Lower lobe of right lung (tissue), 2 donors: ENCODE data around the gene ANKRD31. TPM values are rescaled to one million over a fixed set of nuclear protein-coding genes. Genes with fewer than 3 reads are reported as not detected.

Experiments used
- ATAC-seq, 2 donors: fragments of 200-7000 bp; cut with Tn5 transposase; one replicate each; pipeline ENCODE4 v1.9.1; 2020 to 2022; ENCODE audit warnings: mild to moderate bottlenecking in 2 of 2, moderate library complexity in 2 of 2
- DNase-seq: peaks from one replicate; pipeline ENCODE4 v3.0.0-alpha.2; 2020
- H3K27ac ChIP-seq: fragments of 200-600 bp; one replicate; pipeline ENCODE4 v1.8.0; 2022
- H3K27me3 ChIP-seq: fragments of 200-600 bp; one replicate; pipeline ENCODE4 v1.8.0; 2022; ENCODE audit warnings: low read depth
- H3K36me3 ChIP-seq: fragments of 200-600 bp; one replicate; pipeline ENCODE4 v1.8.0; 2022; ENCODE audit warnings: mild to moderate bottlenecking
- H3K4me1 ChIP-seq: fragments of 200-600 bp; one replicate; pipeline ENCODE4 v1.8.0; 2022
- H3K4me3 ChIP-seq: fragments of 200-600 bp; one replicate; pipeline ENCODE4 v1.8.0; 2022; ENCODE audit warnings: mild to moderate bottlenecking
- H3K9me3 ChIP-seq: fragments of 200-600 bp; one replicate; pipeline ENCODE4 v1.8.0; 2022
- CTCF ChIP-seq: fragments of 200-600 bp; IDR thresholded peaks from one replicate; pipeline ENCODE4 v1.8.0; 2022; ENCODE audit warnings: antibody characterized with exemption, mild to moderate bottlenecking
- intact Hi-C: fragments of 100-400 bp; cut with DNase I; formaldehyde crosslinking; loops from one replicate; pipeline ENCODE4 v1.11.0; 2022
- total RNA-seq: library from RNA; stranded (reverse); fragmentation: NEBNext Ultra II Directional; extraction: Animal tissue kit (Norgen Biotek cat#: 25700); gene quantifications from one replicate; pipeline ENCODE4 v1.2.1, GENCODE V29; 2021
- donor health status: DM: no; HTN: yes; CAD: no; lungs with severe emphysema.

Gene ANKRD31
- total RNA-seq, 1 donor from 2014 or later: 0.27 TPM

GRCh38 chr5:75071100-75071499 lies 165.6 kb downstream of the ANKRD31 start:
- TF ChIP-seq CTCF: no peak
- no peaks in the 10 kb centered on the region for H3K4me1 ChIP-seq
- no peak for ATAC-seq
- H3K9me3 ChIP-seq: no peaks in the 10 kb centered on the region
- intact Hi-C loops: no loop called here
- no peak for DNase-seq
- no peaks in the 10 kb centered on the region for H3K36me3 ChIP-seq
- no peaks in the 10 kb centered on the region for H3K27me3 ChIP-seq
- H3K27ac ChIP-seq: no peak overlapping the region
- no peak overlapping the region for H3K4me3 ChIP-seq

DNA sequence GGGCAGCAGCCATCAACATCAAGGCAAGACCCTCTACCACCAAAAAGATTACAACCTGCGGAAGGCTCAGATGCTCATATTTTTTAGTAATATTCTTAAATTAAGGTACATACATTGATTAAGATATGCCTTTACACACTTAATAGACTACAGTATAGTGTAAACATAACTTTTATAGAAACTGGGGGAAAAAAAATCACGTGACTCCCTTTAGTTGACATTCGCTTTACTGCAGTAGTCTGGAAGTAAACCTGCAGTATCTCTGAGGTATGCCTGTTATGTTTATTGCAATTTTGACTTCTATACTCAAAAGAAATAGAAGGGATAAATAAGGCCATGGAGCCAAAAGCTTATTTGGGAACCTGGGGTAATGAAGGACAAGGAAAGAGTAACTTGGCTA lies 169.2 kb downstream of the ANKRD31 start:
- ATAC-seq: no peak
- no peaks in the 10 kb centered on the region for H3K9me3 ChIP-seq
- no peak for TF ChIP-seq CTCF

DNA sequence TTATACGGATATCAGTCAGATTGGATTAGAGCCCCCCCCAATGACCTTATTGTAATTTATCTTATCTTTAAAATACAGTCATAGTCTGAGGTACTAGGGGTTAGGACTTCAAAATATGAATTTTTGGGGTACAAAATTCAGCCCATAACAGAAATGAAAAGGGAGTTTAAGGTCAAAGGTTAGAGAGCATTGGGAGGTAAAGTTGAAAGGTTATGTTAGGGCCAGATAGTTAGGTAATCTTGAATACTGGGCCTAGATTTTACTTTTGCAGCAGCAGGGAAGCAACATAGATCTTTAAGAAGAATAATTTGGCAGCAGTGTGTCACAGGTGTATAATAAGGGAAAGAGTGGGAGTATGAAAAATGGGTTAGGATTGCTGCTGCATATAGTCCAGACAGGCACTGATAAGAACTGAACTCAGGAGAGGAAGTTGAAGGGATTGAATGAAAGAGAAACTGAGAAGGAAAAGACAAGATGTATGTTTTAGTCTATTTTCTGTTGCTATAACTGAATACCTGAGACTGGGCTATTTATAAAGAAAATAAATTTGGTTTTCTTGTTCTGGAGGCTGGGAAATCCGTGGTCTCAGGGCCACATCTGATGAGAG lies 173.7 kb downstream of the ANKRD31 start:
- intact Hi-C loops: no loop called here

More for the DNA sequence above, 169.2 kb downstream of the ANKRD31 start:
- DNase-seq: no peak
- Histone ChIP-seq H3K27me3 (no peaks in the 10 kb centered on the region), H3K4me1 (no peaks in the 10 kb centered on the region), H3K27ac (no peak overlapping the region), H3K4me3 (no peak overlapping the region), H3K36me3 (no peaks in the 10 kb centered on the region)
- intact Hi-C loops: no loop called here

DNA sequence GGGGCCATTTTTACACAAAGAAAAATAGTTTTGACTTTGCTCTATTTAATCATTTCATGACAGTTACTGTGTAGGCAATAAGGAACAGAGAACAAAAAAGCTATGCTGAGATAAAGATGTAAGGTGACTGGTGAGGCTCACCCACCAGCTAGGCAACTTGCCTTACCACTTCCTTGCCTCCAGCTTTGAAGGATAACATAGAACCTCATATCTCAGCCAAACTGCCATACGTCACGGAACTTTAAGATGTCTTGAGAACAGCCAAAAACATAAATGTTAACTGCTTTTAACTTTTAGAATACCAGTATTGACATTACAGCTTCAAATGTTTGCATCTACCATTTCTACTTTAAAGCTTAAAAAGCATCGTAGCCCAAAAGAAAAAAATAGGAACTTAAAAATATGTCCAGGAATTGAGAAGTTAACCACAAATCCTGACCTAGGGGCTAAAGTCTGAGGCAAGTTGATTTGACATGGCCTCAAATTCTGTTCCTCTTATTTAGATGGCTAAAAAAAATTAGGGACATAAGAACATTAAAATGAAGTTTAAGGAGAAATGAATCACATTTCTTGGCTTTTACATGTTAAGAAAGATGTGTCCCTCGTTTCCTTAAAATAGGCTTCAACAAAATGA lies 176.6 kb downstream of the ANKRD31 start:
- no peak overlapping the region for H3K27ac ChIP-seq
- no peak for TF ChIP-seq CTCF
- H3K36me3 ChIP-seq: no peaks in the 10 kb centered on the region
- H3K4me3 ChIP-seq: no peak overlapping the region
- DNase-seq (no peak), ATAC-seq (no peak)
- intact Hi-C loops: no loop called here
- no peaks in the 10 kb centered on the region for H3K27me3 ChIP-seq
- H3K9me3 ChIP-seq: no peaks in the 10 kb centered on the region
- no peaks in the 10 kb centered on the region for H3K4me1 ChIP-seq

More for the DNA sequence above, 173.7 kb downstream of the ANKRD31 start:
- H3K4me3 ChIP-seq: no peak overlapping the region
- H3K27me3 ChIP-seq: no peaks in the 10 kb centered on the region
- DNase-seq: no peak
- no peaks in the 10 kb centered on the region for H3K36me3 ChIP-seq
- no peaks in the 10 kb centered on the region for H3K9me3 ChIP-seq
- no peaks in the 10 kb centered on the region for H3K4me1 ChIP-seq
- H3K27ac ChIP-seq: no peak overlapping the region
- TF ChIP-seq CTCF: no peak
- no peak for ATAC-seq

DNA sequence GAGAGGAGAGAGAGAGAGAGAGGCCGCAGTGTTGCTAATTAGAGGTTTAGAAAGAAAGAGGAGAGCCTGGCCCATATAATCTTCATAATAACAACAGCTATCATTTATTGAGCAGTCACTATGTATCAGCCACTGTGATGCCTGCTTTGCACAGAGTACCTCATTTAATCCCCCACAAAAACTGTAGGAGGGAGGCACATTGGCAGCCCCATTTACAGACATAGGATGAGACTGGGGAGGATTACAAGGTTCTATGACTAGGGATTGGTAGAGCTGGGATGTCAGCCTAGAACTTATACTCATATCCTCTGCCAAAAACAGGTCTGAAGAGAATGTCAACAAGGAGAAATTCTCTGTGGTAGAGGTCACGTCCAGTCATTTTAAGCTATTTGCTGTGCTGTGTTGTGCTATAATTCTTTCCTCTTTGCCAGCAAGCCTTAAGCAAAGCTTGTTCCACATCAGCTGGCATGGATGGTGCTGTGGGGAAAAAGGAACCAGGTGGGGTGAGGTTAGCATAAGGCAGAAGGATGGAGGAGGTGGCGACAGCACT lies 177.6 kb downstream of the ANKRD31 start:
- no peaks in the 10 kb centered on the region for H3K9me3 ChIP-seq
- H3K27ac ChIP-seq: no peak overlapping the region
- no peak for TF ChIP-seq CTCF
- no peaks in the 10 kb centered on the region for H3K27me3 ChIP-seq
- H3K36me3 ChIP-seq: no peaks in the 10 kb centered on the region
- ATAC-seq (no peak), DNase-seq (no peak)
- peaks cover 7% of the 10 kb centered on the region for H3K4me1 ChIP-seq
- intact Hi-C loops: no loop called here
- no peak overlapping the region for H3K4me3 ChIP-seq
